KMS-11 (cell line): ENCODE measurements around the gene COA1.

Source experiments
- H2AFZ ChIP-seq: fragments of 200-600 bp; sonication (generic); 2 replicates; pipeline ENCODE4 v1.6.1; 2016; ENCODE audit warnings: antibody characterized with exemption, mixed run types, low read depth
- H3K27ac ChIP-seq: fragments of 200-600 bp; sonication (generic); 2 replicates; pipeline ENCODE4 v1.6.1; 2016; ENCODE audit warnings: mild to moderate bottlenecking, mixed run types
- H3K27me3 ChIP-seq: fragments of 200-600 bp; sonication (generic); 2 replicates; pipeline ENCODE4 v1.6.1; 2017; ENCODE audit warnings: mild to moderate bottlenecking, low read depth, mixed run types, moderate library complexity; ENCODE audit not compliant: insufficient read depth
- H3K36me3 ChIP-seq: fragments of 200-600 bp; sonication (generic); 2 replicates; pipeline ENCODE4 v1.6.1; 2017; ENCODE audit warnings: mild to moderate bottlenecking, mixed run types; ENCODE audit not compliant: insufficient read depth
- H3K4me1 ChIP-seq: fragments of 200-600 bp; sonication (generic); 2 replicates; pipeline ENCODE4 v1.6.1; 2016; ENCODE audit warnings: mild to moderate bottlenecking, low read depth, mixed run types; ENCODE audit not compliant: poor library complexity, severe bottlenecking
- H3K4me2 ChIP-seq: fragments of 200-600 bp; sonication (generic); 2 replicates; pipeline ENCODE4 v1.7.0; 2016; ENCODE audit warnings: mild to moderate bottlenecking, mixed run types
- H3K4me3 ChIP-seq: fragments of 200-600 bp; sonication (generic); IDR thresholded peaks from 2 replicates; pipeline ENCODE4 v1.6.1; 2017; ENCODE audit warnings: low read depth, low read length, mixed read lengths; ENCODE audit not compliant: insufficient read depth
- H3K79me2 ChIP-seq: fragments of 200-600 bp; sonication (generic); 2 replicates; pipeline ENCODE4 v1.6.1; 2016; ENCODE audit warnings: low read depth, mixed run types; ENCODE audit not compliant: insufficient read depth
- H3K9ac ChIP-seq: fragments of 200-600 bp; sonication (generic); 2 replicates; pipeline ENCODE4 v1.6.1; 2016; ENCODE audit warnings: mild to moderate bottlenecking, mixed run types
- H4K20me1 ChIP-seq: fragments of 200-600 bp; sonication (generic); 2 replicates; pipeline ENCODE4 v1.6.1; 2016; ENCODE audit warnings: mild to moderate bottlenecking, mixed run types; ENCODE audit not compliant: insufficient read depth
- TF ChIP-seq, protein P1 (sequence below): fragments of 200-600 bp; sonication (generic); conservative IDR thresholded peaks from 2 replicates; pipeline ENCODE4 v1.6.1; 2017; ENCODE audit warnings: low read depth, mild to moderate bottlenecking, antibody characterized with exemption, low read length, moderate library complexity, mixed read lengths

The COA1 gene

DNA sequence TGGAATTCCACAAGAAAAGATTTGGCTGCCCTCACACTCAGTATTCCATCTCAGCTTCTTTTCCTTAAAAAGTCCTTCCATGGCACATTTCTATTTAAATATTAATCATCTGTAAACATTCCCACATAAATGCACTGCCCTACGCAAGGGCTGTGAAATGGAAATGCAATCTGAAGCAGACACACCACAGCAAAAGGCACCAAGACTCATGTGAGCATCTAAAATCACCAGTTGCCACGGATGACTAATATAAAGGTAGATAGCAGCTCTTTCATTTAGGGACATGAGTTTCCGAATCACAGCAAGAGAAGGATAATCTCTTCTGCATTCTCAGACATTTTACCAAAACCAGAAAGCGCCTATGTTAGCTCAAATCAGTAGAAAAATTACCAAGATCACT lies 31.6 kb downstream of the COA1 start:
- Histone ChIP-seq H3K4me1 (peaks cover 67% of the 10 kb centered on the region), H4K20me1 (peaks cover 17% of the 10 kb centered on the region; the same call in 1 of the 2 replicates), H3K27ac (no peak overlapping the region), H3K36me3 (no peaks in the 10 kb centered on the region), H3K27me3 (no peaks in the 10 kb centered on the region), H2AFZ (no peak overlapping the region), H3K79me2 (peaks cover 95% of the 10 kb centered on the region), H3K4me3 (no peak overlapping the region), H3K9ac (no peak overlapping the region), H3K4me2 (no peak overlapping the region)
- TF ChIP-seq, protein P1, sequence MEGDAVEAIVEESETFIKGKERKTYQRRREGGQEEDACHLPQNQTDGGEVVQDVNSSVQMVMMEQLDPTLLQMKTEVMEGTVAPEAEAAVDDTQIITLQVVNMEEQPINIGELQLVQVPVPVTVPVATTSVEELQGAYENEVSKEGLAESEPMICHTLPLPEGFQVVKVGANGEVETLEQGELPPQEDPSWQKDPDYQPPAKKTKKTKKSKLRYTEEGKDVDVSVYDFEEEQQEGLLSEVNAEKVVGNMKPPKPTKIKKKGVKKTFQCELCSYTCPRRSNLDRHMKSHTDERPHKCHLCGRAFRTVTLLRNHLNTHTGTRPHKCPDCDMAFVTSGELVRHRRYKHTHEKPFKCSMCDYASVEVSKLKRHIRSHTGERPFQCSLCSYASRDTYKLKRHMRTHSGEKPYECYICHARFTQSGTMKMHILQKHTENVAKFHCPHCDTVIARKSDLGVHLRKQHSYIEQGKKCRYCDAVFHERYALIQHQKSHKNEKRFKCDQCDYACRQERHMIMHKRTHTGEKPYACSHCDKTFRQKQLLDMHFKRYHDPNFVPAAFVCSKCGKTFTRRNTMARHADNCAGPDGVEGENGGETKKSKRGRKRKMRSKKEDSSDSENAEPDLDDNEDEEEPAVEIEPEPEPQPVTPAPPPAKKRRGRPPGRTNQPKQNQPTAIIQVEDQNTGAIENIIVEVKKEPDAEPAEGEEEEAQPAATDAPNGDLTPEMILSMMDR: no peak

DNA sequence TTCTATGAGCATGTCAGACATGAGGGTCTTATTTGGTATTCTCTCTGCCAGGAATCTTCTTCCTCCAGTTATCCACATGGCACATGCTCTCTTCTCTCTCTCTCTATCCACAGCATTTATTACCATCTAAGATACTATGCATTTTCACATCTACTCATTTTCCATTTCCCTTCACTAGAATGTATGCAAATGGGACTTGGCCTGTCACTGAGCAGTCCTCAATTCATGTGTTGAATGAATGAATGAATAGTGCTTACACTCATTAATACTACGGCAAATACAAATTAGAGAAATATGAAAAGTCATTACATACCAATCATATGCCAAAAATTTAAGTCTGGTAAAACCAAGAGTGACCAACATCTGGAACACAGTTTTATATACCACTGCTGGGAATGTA lies 34.0 kb downstream of the COA1 start:
- Histone ChIP-seq H3K4me1 (peaks cover 58% of the 10 kb centered on the region), H3K79me2 (peaks cover 91% of the 10 kb centered on the region), H3K4me2 (no peak overlapping the region), H3K36me3 (no peaks in the 10 kb centered on the region), H2AFZ (no peak overlapping the region), H3K9ac (no peak overlapping the region), H3K27me3 (no peaks in the 10 kb centered on the region), H3K4me3 (no peak overlapping the region), H3K27ac (no peak overlapping the region), H4K20me1 (peaks cover 27% of the 10 kb centered on the region; the same call in 1 of the 2 replicates)
- TF ChIP-seq, protein P1: no peak

DNA sequence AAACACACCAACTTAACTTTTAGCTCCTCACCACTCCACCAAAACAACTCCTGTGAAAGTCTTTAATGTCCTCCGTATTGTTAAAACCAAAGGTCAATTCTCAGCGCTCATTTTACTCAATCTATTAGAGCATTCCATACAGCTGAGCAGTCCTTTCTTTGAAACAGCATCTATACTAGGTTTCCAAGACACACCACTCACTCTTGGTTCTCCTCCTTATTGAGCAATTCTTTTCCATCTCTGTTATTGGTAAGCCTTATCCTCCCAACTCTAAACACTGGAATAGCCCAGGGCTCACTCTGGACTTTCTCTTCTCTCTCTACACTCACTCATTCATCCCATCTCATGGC lies 34.9 kb downstream of the COA1 start:
- Histone ChIP-seq H4K20me1 (peaks cover 27% of the 10 kb centered on the region; the same call in 1 of the 2 replicates), H3K4me2 (no peak overlapping the region), H3K36me3 (no peaks in the 10 kb centered on the region), H3K4me1 (peaks cover 48% of the 10 kb centered on the region), H3K27ac (no peak overlapping the region), H3K79me2 (peaks cover 91% of the 10 kb centered on the region), H2AFZ (no peak overlapping the region), H3K4me3 (no peak overlapping the region), H3K27me3 (no peaks in the 10 kb centered on the region), H3K9ac (no peak overlapping the region)
- TF ChIP-seq, protein P1: no peak

DNA sequence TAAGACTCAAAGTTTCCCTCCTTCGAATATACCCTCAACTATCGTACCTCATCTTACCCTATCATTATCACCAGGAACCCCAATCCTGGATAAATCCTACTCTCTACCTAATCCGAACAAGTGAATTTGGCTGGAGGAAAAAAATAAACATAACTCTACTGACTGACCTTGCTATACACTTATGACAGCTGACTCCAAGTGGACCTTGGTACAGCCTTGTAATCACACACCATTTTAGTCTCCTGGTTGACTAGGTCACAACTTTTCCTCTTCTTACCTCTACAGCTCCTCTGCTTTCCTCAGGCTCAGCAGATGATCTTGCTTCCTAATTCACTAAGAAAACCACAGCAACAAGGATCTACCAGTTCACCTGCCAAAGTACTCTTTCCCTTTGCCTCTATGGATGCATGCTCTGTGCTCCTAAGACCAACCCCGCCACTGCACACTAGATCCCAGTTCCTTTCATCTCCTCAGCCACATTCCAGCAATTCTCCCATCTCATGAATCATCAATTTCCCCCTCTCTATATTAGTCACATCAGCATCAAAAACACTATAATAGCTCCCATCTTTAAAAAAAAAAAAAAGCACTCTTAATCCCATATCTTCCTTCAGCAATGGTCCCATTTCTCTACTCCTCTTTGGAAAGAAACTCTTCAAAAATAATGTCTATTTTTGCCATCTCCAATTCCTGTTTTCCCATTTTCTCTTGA lies 35.5 kb downstream of the COA1 start:
- Histone ChIP-seq H3K79me2 (peaks cover 91% of the 10 kb centered on the region), H3K36me3 (no peaks in the 10 kb centered on the region), H3K27ac (no peak overlapping the region), H4K20me1 (peaks cover 22% of the 10 kb centered on the region; the same call in 1 of the 2 replicates), H3K9ac (no peak overlapping the region), H3K4me1 (peaks cover 43% of the 10 kb centered on the region), H2AFZ (no peak overlapping the region), H3K27me3 (no peaks in the 10 kb centered on the region), H3K4me2 (no peak overlapping the region), H3K4me3 (no peak overlapping the region)
- TF ChIP-seq, protein P1: no peak
